NB4 (cell line): ENCODE results near the gene SLC41A3.
"Not testable (repeated sequence)": the region's sequence is repeated elsewhere in the genome, so short reads cannot be mapped to it uniquely, and the experiment has no call there.

Experiments used
- DNase-seq: peaks from one replicate; pipeline ENCODE4 v3.0.0; 2010; ENCODE audit warnings: low read depth
- H3K4me3 ChIP-seq: one replicate; pipeline ENCODE4 v1.5.1; 2011; ENCODE audit warnings: mild to moderate bottlenecking, low read depth, low read length, moderate library complexity
- CTCF ChIP-seq: IDR thresholded peaks from one replicate; pipeline ENCODE4 v1.5.1; 2012; ENCODE audit warnings: low read depth, low read length
- MYC ChIP-seq: IDR thresholded peaks from 2 replicates; pipeline ENCODE4 v1.6.1; 2011; ENCODE audit warnings: low read depth, low read length
- POLR2A ChIP-seq: IDR thresholded peaks from 2 replicates; pipeline ENCODE4 v1.6.1; 2011; ENCODE audit warnings: mild to moderate bottlenecking; ENCODE audit not compliant: insufficient read length; ENCODE audit errors: extremely low read depth
- TF ChIP-seq, protein P1 (sequence below): IDR thresholded peaks from 2 replicates; pipeline ENCODE4 v1.6.1; 2011; ENCODE audit warnings: low read depth, low read length

SLC41A3 gene

GRCh38 chr3:126097801-126098200 lies 13.9 kb upstream of the SLC41A3 start:
- no peak for DNase-seq
- no peak for TF ChIP-seq POLR2A
- TF ChIP-seq, protein P1, sequence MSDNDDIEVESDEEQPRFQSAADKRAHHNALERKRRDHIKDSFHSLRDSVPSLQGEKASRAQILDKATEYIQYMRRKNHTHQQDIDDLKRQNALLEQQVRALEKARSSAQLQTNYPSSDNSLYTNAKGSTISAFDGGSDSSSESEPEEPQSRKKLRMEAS, result no peak
- no peak for TF ChIP-seq MYC
- TF ChIP-seq CTCF, result no peak
- H3K4me3 ChIP-seq, result no peak overlapping the region

GRCh38 chr3:126096274-126096673 lies 12.3 kb upstream of the SLC41A3 start:
- not testable (repeated sequence) for DNase-seq, H3K4me3 ChIP-seq

DNA sequence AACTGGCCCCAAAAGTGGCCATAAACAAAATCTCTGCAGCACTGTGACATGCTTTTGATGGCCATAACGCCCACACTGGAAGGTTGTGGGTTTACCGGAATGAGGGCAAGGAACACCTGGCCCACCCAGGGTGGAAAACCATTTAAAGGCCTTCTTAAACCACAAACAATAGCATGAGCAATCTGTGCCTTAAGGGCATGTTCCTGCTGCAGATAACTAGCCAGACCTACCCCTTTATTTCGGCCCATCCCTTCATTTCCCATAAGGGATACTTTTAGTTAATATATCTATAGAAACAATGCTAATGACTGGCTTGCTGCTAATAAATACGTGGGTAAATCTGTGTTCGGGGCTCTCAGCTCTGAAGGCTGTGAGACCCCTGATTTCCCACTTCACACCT lies 8.2 kb upstream of the SLC41A3 start:
- H3K4me3 ChIP-seq, DNase-seq: not testable (repeated sequence)

GRCh38 chr3:126087552-126088175 lies 3.7 kb upstream of the SLC41A3 start:
- no peak for DNase-seq

GRCh38 chr3:126085841-126086240 lies 1.9 kb upstream of the SLC41A3 start:
- DNase-seq, result no peak
- no peak overlapping the region for H3K4me3 ChIP-seq
- TF ChIP-seq MYC (no peak), POLR2A (no peak), CTCF (no peak)
- TF ChIP-seq, protein P1, result no peak

More at GRCh38 chr3:126087552-126088175, 3.7 kb upstream of the SLC41A3 start:
- TF ChIP-seq, protein P1, result no peak
- H3K4me3 ChIP-seq, result no peak overlapping the region

GRCh38 chr3:126085276-126085675 lies 1.4 kb upstream of the SLC41A3 start:
- DNase-seq, result no peak
- no peak overlapping the region for H3K4me3 ChIP-seq
- TF ChIP-seq POLR2A (no peak), MYC (no peak), CTCF (no peak)
- TF ChIP-seq, protein P1, result no peak

GRCh38 chr3:126084768-126085180 lies 850 bp upstream of the SLC41A3 start:
- peak overlapping the region; percentile 74 for H3K4me3 ChIP-seq
- DNase-seq, result peak; percentile 16

More at GRCh38 chr3:126084768-126085180, 850 bp upstream of the SLC41A3 start:
- TF ChIP-seq MYC (no peak), POLR2A (no peak), CTCF (no peak)
- TF ChIP-seq, protein P1, result no peak
